Naive B cell (primary cell): Measurements from ENCODE around the gene KCNA3. TPM values are rescaled to one million over a fixed set of nuclear protein-coding genes. Genes with fewer than 3 reads are reported as not detected.

Experiments
- ATAC-seq, 2 donors: fragments of 150-1000 bp; cut with Tn5 transposase; 2 replicates each; pipeline ENCODE4 v1.10.0; 2021; ENCODE audit warnings: low read depth in 2 of 2, mild to moderate bottlenecking in 2 of 2, moderate library complexity in 2 of 2
- DNase-seq: peaks from one replicate; pipeline ENCODE4 v3.0.0; 2022
- H3K27ac Mint-ChIP-seq, 6 donors: one replicate each; pipeline ENCODE4 v1.8.0; 2020 to 2022; ENCODE audit warnings: mild to moderate bottlenecking in 6 of 6, mixed read lengths in 6 of 6, moderate library complexity in 5 of 6, inconsistent platforms in 2 of 6
- H3K27me3 Mint-ChIP-seq, 3 donors: one replicate each; pipeline ENCODE4 v1.8.0; 2021 to 2022; ENCODE audit warnings: mixed read lengths in 3 of 3, mild to moderate bottlenecking in 1 of 3
- H3K36me3 Mint-ChIP-seq, 2 donors: one replicate each; pipeline ENCODE4 v1.8.0; 2020 to 2022; ENCODE audit warnings: mixed read lengths in 2 of 2, inconsistent platforms in 1 of 2, mild to moderate bottlenecking in 1 of 2
- H3K4me1 Mint-ChIP-seq, 3 donors: one replicate each; pipeline ENCODE4 v1.8.0; 2020 to 2022; ENCODE audit warnings: mixed read lengths in 3 of 3, inconsistent platforms in 1 of 3, mild to moderate bottlenecking in 1 of 3, moderate library complexity in 1 of 3
- H3K4me3 Mint-ChIP-seq, 8 donors: one replicate each; pipeline ENCODE4 v1.8.0; 2020 to 2022; ENCODE audit warnings: mild to moderate bottlenecking in 8 of 8, mixed read lengths in 8 of 8, moderate library complexity in 8 of 8, inconsistent platforms in 2 of 8
- H3K9me3 Mint-ChIP-seq, 7 donors: one replicate each; pipeline ENCODE4 v1.8.0; 2020 to 2022; ENCODE audit warnings: mixed read lengths in 7 of 7, mild to moderate bottlenecking in 5 of 7, inconsistent platforms in 2 of 7, moderate library complexity in 1 of 7
- polyA plus RNA-seq, 6 donors: library from polyadenylated mRNA; unstranded; fragments of 300-500 nt; fragmentation: Illumina TruSeq; gene quantifications; one replicate each; pipeline ENCODE4 v1.2.3, GENCODE V29; 2021; ENCODE audit warnings: low read depth in 6 of 6

KCNA3 gene
- 10 to 100 TPM; 38.4 to 78.6 (median 51.0) TPM for polyA plus RNA-seq

DNA sequence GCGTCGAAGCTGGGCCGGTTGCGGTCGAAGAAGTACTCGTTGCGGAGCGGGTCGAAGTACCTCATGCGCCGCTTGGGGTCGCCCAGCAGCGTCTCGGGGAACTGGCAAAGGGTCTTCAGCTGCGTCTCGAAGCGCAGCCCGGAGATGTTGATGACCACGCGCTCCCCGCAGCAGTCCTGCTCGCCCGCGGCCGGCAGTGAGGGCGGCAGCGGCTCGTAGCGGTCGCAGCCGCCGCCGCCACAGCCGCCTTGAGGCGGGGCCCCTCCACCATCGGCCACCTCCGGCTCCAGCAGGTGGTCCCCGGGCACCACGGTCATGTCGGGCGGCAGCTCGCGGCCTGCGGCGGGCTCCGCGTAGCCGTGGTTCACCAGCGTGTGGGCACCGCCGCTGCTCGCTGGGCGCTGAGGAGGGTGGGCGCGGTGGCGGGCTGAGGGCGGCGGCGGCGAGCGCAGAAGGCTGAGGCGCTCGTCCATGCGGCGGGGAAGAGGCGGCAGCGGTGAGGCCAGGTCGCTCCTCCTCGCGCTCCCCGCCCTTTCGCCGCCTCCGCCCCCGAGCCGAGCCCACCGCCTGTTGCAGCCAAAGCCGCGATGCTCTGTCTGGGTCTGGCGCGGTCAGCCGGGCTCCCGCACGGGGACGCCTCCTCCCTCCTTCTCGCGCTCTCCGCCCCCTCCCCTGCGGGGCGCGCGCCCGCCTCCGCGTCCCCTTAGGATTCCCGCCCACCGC lies at the start of gene KCNA3:
TSS of gene KCNA3 (minus strand) at position 604 of the 723 bp plus-strand sequence. CDS start at position 473, 131 bp downstream.
- Mint-ChIP-seq H3K4me3 (peak within 1 kb of the TSS; percentile 70 to 97 (median 92)), H3K9me3 (peaks cover 0 to 2% (median 0%) of the 10 kb centered on the region in 7 donors), H3K4me1 (peaks cover 40 to 49% (median 44%) of the 10 kb centered on the region in 3 donors), H3K36me3 (no peaks in the 10 kb centered on the region), H3K27ac (peak within 1 kb of the TSS; percentile 76 to 99 (median 94)), H3K27me3 (no peaks in the 10 kb centered on the region)
- ATAC-seq: peak; percentile 49 to 51
- DNase-seq: peak; percentile 65

DNA sequence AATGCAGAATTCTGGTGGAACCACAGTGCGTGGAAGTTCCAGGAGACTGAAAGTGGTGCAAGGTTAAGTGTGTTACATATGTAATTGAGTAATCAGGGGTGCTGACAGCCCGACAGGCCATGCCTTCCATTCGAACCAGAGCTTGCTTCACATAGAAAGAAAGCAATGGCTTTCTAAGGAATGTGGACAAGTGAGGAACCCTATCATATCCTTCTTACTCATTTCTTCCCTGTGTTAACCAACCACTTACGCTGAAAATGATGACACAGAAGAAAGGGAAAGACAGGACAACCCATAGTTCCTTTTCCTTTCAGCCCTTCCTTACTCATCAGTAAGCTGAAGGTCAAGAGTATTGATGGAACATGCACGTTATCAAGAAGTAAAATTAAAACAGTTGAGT lies 48.1 kb upstream of the KCNA3 start:
- DNase-seq: no peak
- Mint-ChIP-seq H3K27me3 (peaks cover 0 to 19% (median 5%) of the 10 kb centered on the region in 3 donors), H3K36me3 (no peaks in the 10 kb centered on the region), H3K4me1 (peaks cover 22 to 23% (median 22%) of the 10 kb centered on the region in 3 donors), H3K9me3 (no peaks in the 10 kb centered on the region), H3K4me3 (no peak overlapping the region), H3K27ac (no peak overlapping the region)
- no peak for ATAC-seq

DNA sequence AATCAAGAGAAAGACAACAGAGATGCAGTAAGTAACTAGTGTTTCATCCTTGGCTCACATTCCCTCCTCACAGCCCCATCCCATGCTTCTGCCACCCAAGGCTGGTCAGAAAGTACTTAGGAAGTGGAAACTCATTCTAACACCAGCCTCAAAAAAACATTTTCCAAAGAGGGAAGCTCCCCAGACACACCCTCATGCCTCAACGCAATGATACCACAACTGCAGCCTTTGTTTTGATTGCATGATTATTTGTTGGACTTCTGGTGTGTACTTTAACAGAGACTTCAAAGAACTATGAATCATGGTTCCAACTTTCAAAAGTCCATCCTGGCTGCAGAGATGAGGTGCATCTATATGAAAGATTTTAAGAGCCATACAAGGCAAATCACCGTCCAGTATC lies 45.2 kb upstream of the KCNA3 start:
- H3K9me3 Mint-ChIP-seq: no peaks in the 10 kb centered on the region
- H3K27me3 Mint-ChIP-seq: peaks cover 0 to 26% (median 5%) of the 10 kb centered on the region in 3 donors
- no peaks in the 10 kb centered on the region for H3K4me1 Mint-ChIP-seq
- DNase-seq: no peak
- no peak overlapping the region for H3K4me3 Mint-ChIP-seq
- ATAC-seq: no peak
- H3K36me3 Mint-ChIP-seq: no peaks in the 10 kb centered on the region
- no peak overlapping the region for H3K27ac Mint-ChIP-seq

DNA sequence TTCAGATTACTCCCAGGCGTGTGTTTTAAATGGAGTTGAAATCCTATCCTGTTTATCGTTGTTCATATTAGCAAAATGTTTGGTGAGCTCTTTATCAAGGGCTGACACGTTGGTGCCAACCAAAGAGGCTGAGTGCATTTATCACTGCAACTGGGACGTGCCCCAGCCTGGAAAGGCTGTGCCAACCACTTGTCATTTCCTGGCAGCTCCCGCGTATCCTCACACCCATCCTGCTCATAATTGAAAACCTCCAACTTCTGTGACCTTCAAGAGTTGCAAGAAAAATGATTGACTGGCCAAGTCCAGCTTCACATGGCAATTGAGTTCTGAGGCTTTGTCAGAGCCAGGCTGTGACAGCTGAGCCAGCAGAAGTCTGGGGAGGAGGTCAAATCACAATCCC lies 43.7 kb upstream of the KCNA3 start:
- H3K27ac Mint-ChIP-seq: no peak overlapping the region
- H3K27me3 Mint-ChIP-seq: peaks cover 0 to 26% (median 5%) of the 10 kb centered on the region in 3 donors
- no peaks in the 10 kb centered on the region for H3K36me3 Mint-ChIP-seq
- no peaks in the 10 kb centered on the region for H3K9me3 Mint-ChIP-seq
- DNase-seq (no peak), ATAC-seq (no peak)
- H3K4me1 Mint-ChIP-seq: no peaks in the 10 kb centered on the region
- H3K4me3 Mint-ChIP-seq: no peak overlapping the region

DNA sequence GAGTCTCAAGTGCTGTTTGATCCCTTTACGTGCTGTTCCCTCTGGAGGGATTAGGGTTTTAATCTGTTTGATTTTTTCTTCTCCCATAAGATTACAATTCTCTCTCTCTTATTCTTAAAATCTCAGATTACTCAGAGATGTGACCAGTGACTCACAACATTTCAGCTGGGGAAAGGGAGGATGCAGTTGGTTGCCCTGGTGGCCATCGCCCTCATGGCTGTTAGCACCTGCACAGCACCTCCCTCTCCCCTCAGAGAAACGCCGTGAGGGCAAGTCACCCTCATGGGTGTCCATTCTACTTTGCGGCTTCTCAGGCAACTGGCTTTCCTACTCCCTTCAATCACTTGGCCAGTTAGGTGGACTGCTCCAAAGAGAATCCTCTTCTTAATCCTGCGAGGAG lies 42.4 kb upstream of the KCNA3 start:
- no peak overlapping the region for H3K4me3 Mint-ChIP-seq
- DNase-seq (no peak), ATAC-seq (no peak)
- no peaks in the 10 kb centered on the region for H3K4me1 Mint-ChIP-seq
- H3K9me3 Mint-ChIP-seq: peaks cover 0 to 2% (median 0%) of the 10 kb centered on the region in 7 donors
- peak overlapping the region in 1 of 6 donors; percentile 32 for H3K27ac Mint-ChIP-seq
- H3K27me3 Mint-ChIP-seq: peaks cover 0 to 26% (median 5%) of the 10 kb centered on the region in 3 donors
- H3K36me3 Mint-ChIP-seq: no peaks in the 10 kb centered on the region

DNA sequence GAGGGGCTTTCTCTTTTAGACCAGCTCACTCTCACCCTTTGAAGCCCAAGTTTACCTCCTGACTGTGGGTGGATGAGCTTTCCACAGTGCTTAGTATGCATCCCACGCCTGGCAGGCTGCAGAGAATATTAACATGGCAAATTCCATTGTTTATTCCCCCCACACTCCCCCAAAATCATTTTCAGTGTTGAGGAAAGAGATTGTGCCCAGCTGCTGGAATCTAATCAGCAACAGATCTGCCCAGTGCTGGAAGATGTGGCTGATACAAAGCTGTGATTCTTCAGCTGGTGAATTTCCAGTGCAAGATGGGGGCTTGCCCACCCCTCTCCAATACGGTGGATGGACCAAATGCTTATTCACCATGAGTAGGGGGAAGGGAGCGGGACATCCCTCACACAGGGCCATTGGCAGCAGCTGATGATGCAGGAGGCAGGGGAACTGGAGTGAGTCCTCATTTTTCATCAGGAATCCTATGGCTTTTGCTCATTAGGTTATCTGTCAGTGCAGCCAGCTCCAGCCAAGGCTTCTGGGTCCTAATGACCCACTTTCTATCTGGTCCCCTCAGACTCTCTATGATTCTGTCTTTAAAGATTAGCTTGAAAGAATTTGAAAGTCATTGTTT lies 39.7 kb upstream of the KCNA3 start:
- Mint-ChIP-seq H3K27me3 (peaks cover 0 to 24% (median 2%) of the 10 kb centered on the region in 3 donors), H3K27ac (no peak overlapping the region), H3K4me1 (no peaks in the 10 kb centered on the region), H3K36me3 (no peaks in the 10 kb centered on the region), H3K9me3 (peaks cover 0 to 4% (median 0%) of the 10 kb centered on the region in 7 donors), H3K4me3 (no peak overlapping the region)
- ATAC-seq (no peak), DNase-seq (no peak)

DNA sequence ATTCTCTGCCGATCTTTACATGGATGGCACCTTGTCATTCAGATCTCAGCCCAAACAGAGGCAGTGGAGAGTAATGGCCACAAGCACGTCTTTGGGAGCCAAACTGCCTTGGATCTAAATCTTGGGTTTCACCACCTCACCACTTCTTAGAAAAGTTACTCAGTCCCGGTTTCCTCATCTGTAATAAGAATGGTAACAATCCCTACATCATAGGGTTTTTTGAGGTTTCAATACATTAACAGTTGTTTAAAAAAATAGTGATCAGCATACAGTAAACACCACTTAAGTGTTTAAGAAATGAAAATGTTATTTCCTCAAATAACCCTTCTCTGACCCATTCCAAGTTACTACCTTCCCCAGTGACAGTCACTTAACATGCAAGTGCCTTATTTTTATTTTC lies 38.5 kb upstream of the KCNA3 start:
- H3K4me1 Mint-ChIP-seq: no peaks in the 10 kb centered on the region
- peaks cover 0 to 11% (median 0%) of the 10 kb centered on the region in 3 donors for H3K27me3 Mint-ChIP-seq
- ATAC-seq (no peak), DNase-seq (no peak)
- H3K36me3 Mint-ChIP-seq: no peaks in the 10 kb centered on the region
- H3K27ac Mint-ChIP-seq: no peak overlapping the region
- no peak overlapping the region for H3K4me3 Mint-ChIP-seq
- peaks cover 0 to 4% (median 0%) of the 10 kb centered on the region in 7 donors for H3K9me3 Mint-ChIP-seq

DNA sequence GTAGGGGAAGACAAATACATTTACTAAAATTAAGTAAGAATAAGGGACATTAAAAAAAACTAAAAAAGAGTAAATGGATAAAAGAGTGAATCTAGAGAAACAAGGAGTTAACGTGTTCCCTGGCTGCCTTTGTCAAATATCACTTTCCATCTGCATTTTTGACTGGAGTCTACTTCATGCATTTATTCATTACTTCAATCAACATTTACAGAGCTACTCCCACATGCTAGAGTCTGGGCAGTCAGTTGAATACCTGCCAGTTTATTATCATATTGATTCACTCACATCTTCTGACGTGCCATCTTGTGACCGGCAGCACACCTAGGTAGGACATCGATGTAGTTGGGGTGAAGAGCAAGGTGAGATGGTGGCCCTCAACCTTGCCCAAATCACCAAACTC lies 35.6 kb upstream of the KCNA3 start:
- Mint-ChIP-seq H3K9me3 (peaks cover 0 to 4% (median 0%) of the 10 kb centered on the region in 7 donors), H3K27ac (no peak overlapping the region), H3K4me3 (no peak overlapping the region), H3K36me3 (no peaks in the 10 kb centered on the region), H3K27me3 (peaks cover 0 to 9% (median 2%) of the 10 kb centered on the region in 3 donors), H3K4me1 (no peaks in the 10 kb centered on the region)
- ATAC-seq (no peak), DNase-seq (no peak)

DNA sequence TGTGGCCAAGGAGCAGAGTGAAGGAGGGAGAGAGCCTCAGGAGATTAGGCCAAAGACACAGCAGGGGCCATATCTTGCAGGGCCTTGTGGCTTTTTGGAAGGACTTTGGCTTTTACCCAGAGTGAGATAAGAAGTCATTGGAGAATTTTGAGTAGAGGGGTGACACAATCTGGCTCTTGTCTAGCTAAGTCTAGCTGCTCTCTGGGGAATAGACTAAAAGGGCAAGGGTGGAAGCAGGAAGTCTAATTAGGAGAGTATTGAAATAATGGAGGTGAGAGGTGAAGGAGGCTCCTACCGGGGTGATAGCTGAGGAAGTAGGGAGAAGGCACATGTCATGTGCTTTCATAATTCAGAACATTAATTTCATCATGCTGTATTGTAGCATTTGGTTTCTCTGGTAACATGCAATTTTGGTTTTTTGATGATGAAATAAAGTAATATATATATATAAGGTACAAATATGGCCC lies 34.3 kb upstream of the KCNA3 start:
- ATAC-seq (no peak), DNase-seq (no peak)
- Mint-ChIP-seq H3K4me3 (no peak overlapping the region), H3K4me1 (no peaks in the 10 kb centered on the region), H3K27ac (peak overlapping the region in 1 of 6 donors; percentile 17), H3K9me3 (peaks cover 0 to 4% (median 0%) of the 10 kb centered on the region in 7 donors), H3K36me3 (no peaks in the 10 kb centered on the region), H3K27me3 (peaks cover 0 to 10% (median 5%) of the 10 kb centered on the region in 3 donors)

DNA sequence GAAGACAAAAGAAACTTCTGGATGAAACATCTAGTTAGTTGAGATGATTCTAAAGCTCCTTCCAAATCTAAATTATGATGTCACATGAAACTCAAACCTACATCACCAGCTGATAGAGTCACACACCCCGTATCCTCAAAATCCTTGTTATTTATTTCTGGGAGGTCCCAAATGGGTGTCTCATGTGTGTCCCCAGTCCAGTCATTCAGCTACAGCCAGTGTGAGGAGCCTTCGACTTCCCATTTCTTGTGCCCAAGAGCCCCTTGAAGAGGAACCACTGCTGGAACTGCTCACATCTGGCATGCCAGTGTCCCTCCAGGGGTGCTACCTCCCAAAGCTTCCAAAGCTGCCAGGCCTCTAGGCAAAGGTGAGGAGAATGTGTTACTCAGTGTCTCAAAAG lies 32.5 kb upstream of the KCNA3 start:
- Mint-ChIP-seq H3K4me3 (no peak overlapping the region), H3K27ac (no peak overlapping the region)
- no peak for DNase-seq

DNA sequence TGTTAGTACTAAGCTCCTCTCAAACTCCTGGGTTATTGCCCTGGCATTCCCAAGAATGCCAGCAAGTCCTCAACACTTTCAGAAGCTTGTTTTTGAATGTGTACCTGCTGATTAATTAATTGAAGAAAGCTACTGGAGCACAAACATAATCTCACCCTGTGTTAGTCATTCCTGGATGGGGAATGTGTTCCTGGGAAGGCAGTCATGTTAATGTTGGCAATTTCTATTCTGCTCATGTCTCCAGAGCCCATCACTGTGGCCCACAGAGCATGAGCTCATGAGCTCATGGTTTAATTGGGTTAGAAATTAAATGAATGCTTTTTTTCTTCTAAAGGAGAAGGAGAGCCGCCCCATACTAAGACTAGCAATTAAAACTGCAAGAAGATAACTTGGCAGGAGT lies 31.9 kb upstream of the KCNA3 start:
- ATAC-seq (no peak), DNase-seq (no peak)
- Mint-ChIP-seq H3K9me3 (peaks cover 0 to 4% (median 0%) of the 10 kb centered on the region in 7 donors), H3K36me3 (no peaks in the 10 kb centered on the region), H3K4me1 (no peaks in the 10 kb centered on the region), H3K4me3 (no peak overlapping the region), H3K27me3 (peaks cover 0 to 10% (median 5%) of the 10 kb centered on the region in 3 donors), H3K27ac (no peak overlapping the region)

More for the DNA sequence above, 32.5 kb upstream of the KCNA3 start:
- H3K27me3 Mint-ChIP-seq: peaks cover 0 to 10% (median 5%) of the 10 kb centered on the region in 3 donors
- ATAC-seq: no peak
- H3K4me1 Mint-ChIP-seq: no peaks in the 10 kb centered on the region
- H3K9me3 Mint-ChIP-seq: peaks cover 0 to 4% (median 0%) of the 10 kb centered on the region in 7 donors
- H3K36me3 Mint-ChIP-seq: no peaks in the 10 kb centered on the region

DNA sequence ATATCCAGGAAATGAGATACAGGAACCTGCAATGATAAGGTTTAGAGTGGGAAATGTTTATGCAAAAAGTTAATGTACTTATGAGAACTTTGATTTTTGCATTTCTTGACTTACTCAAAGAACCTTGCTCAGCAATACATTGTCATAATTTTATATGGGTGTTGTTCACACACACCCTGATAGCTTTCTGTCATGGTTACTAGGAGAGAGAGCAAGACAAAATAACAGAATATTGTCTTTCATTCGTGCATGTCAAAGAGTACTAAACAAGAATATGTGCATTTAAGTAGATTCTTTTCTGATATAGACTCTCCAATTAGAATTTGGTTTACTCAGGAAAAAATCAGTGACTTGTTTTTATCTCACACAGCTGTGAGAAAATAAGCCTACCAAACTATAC lies 27.5 kb upstream of the KCNA3 start:
- no peak for ATAC-seq

DNA sequence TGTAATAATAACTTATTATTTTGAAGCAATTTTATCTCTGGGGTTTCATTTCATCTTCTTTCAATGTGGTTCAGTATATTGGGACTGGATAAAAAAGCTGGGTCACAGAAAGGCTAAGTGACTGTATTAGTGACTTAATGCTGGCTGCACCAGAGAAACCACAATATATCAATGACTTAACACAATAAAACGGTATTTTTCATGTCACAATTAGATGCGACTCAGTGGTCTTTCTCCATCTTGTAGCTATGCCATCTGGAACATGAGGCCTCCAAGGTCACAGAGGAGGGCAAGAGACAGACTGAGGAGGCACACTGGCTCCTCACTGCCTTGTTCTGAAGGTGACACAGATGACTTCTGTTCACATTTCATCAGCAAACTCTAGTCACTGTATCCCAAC lies 26.0 kb upstream of the KCNA3 start:
- Mint-ChIP-seq H3K36me3 (no peaks in the 10 kb centered on the region), H3K9me3 (no peaks in the 10 kb centered on the region), H3K27ac (no peak overlapping the region), H3K27me3 (peaks cover 0 to 6% (median 5%) of the 10 kb centered on the region in 3 donors), H3K4me1 (peaks cover 0 to 6% (median 3%) of the 10 kb centered on the region in 3 donors), H3K4me3 (no peak overlapping the region)
- ATAC-seq: no peak
- no peak for DNase-seq

More for the DNA sequence above, 27.5 kb upstream of the KCNA3 start:
- H3K27me3 Mint-ChIP-seq: peaks cover 0 to 10% (median 5%) of the 10 kb centered on the region in 3 donors
- no peak for DNase-seq
- H3K4me1 Mint-ChIP-seq: peaks cover 0 to 6% (median 3%) of the 10 kb centered on the region in 3 donors
- no peaks in the 10 kb centered on the region for H3K9me3 Mint-ChIP-seq
- H3K4me3 Mint-ChIP-seq: no peak overlapping the region
- no peak overlapping the region for H3K27ac Mint-ChIP-seq
- H3K36me3 Mint-ChIP-seq: no peaks in the 10 kb centered on the region

DNA sequence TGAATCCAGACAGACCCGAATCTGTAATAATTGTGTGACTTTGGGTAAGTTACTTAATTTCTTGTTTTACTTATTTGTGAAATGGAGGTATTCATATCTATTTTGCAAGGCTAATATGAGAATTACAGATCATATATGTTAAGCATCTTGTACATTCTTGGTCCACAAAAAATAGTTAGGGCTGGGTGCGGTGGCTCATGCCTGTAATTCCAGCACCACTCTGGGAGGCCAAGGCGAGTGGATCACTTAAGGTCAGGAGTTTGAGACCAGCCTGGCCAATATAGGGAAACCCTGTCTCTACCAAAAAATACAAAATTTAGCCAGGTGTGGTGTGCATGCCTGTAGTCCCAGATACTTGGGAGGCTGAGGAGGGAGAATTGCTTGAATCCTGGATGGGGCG lies 22.9 kb upstream of the KCNA3 start:
- no peak overlapping the region for H3K4me3 Mint-ChIP-seq
- H3K27ac Mint-ChIP-seq: peak overlapping the region in 1 of 6 donors; percentile 6
- DNase-seq (no peak), ATAC-seq (no peak)
- no peaks in the 10 kb centered on the region for H3K36me3 Mint-ChIP-seq
- peaks cover 0 to 3% (median 0%) of the 10 kb centered on the region in 3 donors for H3K27me3 Mint-ChIP-seq
- H3K4me1 Mint-ChIP-seq: peaks cover 0 to 6% (median 3%) of the 10 kb centered on the region in 3 donors
- H3K9me3 Mint-ChIP-seq: no peaks in the 10 kb centered on the region
